Thyroid gland (tissue), 4 donors: ENCODE measurements around the gene F8.
"Not testable (repeated sequence)": the region's sequence is repeated elsewhere in the genome, so short reads cannot be mapped to it uniquely, and the experiment has no call there.

ENCODE experiments used
- POLR2A ChIP-seq, 2 donors: fragments of 450-650 bp; IDR thresholded peaks; one replicate each; pipeline ENCODE4 v1.6.1; 2017; ENCODE audit warnings: antibody characterized with exemption in 2 of 2, mild to moderate bottlenecking in 2 of 2, moderate library complexity in 1 of 2
- TF ChIP-seq, protein P1 (sequence below), 6 experiments: fragments of 200-600 bp in 3 of 6; fragments of 450-650 bp in 3 of 6; sonication (generic) in 3 of 6; IDR thresholded peaks; one replicate each; pipeline ENCODE4 v1.5.1; 2016 to 2019; ENCODE audit warnings: antibody characterized with exemption in 6 of 6, mild to moderate bottlenecking in 2 of 6, inconsistent platforms in 1 of 6, moderate library complexity in 1 of 6

DNA sequence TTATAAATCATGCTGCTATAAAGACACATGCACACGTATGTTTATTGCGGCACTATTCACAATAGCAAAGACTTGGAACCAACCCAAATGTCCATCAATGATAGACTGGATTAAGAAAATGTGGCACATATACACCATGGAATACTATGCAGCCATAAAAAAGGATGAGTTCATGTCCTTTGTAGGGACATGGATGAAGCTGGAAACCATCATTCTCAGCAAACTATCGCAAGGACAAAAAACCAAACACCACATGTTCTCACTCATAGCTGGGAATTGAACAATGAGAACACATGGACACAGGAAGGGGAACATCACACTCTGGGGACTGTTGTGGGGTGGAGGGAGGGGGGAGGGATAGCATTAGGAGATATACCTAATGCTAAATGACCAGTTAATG, 196.9 kb downstream of the F8 start:
- TF ChIP-seq, protein P1, sequence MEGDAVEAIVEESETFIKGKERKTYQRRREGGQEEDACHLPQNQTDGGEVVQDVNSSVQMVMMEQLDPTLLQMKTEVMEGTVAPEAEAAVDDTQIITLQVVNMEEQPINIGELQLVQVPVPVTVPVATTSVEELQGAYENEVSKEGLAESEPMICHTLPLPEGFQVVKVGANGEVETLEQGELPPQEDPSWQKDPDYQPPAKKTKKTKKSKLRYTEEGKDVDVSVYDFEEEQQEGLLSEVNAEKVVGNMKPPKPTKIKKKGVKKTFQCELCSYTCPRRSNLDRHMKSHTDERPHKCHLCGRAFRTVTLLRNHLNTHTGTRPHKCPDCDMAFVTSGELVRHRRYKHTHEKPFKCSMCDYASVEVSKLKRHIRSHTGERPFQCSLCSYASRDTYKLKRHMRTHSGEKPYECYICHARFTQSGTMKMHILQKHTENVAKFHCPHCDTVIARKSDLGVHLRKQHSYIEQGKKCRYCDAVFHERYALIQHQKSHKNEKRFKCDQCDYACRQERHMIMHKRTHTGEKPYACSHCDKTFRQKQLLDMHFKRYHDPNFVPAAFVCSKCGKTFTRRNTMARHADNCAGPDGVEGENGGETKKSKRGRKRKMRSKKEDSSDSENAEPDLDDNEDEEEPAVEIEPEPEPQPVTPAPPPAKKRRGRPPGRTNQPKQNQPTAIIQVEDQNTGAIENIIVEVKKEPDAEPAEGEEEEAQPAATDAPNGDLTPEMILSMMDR (IDR thresholded peaks at IDR 0.05): not testable (repeated sequence)
- TF ChIP-seq POLR2A (IDR thresholded peaks at IDR 0.05): not testable (repeated sequence)
